Measurements from ENCODE around the gene PRPF40B. TPM values are rescaled to one million over a fixed set of nuclear protein-coding genes. Genes with fewer than 3 reads are reported as not detected.

PRPF40B gene
- total and polyA plus RNA-seq, 2 of the 13 experiments (the other 11 are each of a cell fraction or from before 2014, with no cell fraction given) = 5.0 to 7.8 TPM

DNA sequence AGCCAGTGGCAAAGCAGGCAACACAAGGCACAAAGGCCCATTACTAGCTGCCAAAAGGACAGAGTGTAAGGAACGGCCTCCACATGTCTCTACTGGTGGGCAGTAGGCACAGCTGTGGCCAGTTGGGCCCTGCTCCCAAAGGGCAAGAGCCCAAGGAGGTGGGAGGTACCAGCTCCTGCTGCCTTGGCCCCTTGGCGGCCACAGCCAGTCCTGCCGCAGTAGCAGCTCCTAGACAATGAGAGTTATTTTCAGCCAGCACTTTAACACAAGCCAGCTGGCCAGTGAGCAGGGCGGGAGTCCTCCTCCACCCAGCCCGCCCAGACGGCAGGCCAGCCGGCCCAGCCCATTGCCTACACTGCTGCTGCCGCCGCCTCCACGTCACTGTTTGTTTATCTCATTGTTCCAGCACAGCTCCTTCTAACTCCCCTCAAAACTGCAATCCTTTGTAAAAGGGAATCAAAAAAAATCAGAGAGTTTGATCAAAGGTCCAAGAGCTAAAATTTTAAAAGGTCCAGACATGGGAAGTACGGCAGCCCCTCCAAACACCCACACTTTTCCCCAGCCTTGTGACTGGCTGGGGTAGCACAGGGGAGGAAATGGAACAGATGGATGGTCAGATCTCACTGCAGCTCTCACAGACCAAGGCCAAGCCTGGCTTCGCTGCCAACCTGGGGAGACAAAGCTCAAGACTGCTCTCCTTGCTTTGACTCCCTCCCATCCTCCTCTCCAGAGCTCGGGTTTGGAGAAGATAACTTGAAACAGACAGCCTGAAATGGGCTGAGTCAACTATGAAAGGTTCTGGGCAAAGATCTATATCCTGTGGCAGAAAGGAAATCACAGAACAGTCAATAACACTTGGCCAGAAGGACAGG lies 50.3 kb downstream of the PRPF40B start (continued):
- TF ChIP-seq ZNF33A (CRISPR knock-in tag; IDR thresholded peaks at IDR 0.05; ENCODE audit: borderline replicate concordance) = no peak
- no peak for TF ChIP-seq KDM5A (IDR thresholded peaks at IDR 0.05; ENCODE audit: borderline replicate concordance, low read length)
- TF ChIP-seq ZNF256 (CRISPR knock-in tag; conservative IDR thresholded peaks at IDR 0.05) = no peak
- TF ChIP-seq ZNF644 (CRISPR knock-in tag; IDR thresholded peaks at IDR 0.05; ENCODE audit: low read depth) = no peak
- TF ChIP-seq, protein P1, sequence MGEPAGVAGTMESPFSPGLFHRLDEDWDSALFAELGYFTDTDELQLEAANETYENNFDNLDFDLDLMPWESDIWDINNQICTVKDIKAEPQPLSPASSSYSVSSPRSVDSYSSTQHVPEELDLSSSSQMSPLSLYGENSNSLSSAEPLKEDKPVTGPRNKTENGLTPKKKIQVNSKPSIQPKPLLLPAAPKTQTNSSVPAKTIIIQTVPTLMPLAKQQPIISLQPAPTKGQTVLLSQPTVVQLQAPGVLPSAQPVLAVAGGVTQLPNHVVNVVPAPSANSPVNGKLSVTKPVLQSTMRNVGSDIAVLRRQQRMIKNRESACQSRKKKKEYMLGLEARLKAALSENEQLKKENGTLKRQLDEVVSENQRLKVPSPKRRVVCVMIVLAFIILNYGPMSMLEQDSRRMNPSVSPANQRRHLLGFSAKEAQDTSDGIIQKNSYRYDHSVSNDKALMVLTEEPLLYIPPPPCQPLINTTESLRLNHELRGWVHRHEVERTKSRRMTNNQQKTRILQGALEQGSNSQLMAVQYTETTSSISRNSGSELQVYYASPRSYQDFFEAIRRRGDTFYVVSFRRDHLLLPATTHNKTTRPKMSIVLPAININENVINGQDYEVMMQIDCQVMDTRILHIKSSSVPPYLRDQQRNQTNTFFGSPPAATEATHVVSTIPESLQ (CRISPR knock-in tag; conservative IDR thresholded peaks at IDR 0.05) = no peak
- no peak for TF ChIP-seq ZNF674 (CRISPR knock-in tag; IDR thresholded peaks at IDR 0.05; ENCODE audit: low read depth)
- no peak for TF ChIP-seq PPARG (CRISPR knock-in tag; conservative IDR thresholded peaks at IDR 0.05)
- TF ChIP-seq, protein P2, sequence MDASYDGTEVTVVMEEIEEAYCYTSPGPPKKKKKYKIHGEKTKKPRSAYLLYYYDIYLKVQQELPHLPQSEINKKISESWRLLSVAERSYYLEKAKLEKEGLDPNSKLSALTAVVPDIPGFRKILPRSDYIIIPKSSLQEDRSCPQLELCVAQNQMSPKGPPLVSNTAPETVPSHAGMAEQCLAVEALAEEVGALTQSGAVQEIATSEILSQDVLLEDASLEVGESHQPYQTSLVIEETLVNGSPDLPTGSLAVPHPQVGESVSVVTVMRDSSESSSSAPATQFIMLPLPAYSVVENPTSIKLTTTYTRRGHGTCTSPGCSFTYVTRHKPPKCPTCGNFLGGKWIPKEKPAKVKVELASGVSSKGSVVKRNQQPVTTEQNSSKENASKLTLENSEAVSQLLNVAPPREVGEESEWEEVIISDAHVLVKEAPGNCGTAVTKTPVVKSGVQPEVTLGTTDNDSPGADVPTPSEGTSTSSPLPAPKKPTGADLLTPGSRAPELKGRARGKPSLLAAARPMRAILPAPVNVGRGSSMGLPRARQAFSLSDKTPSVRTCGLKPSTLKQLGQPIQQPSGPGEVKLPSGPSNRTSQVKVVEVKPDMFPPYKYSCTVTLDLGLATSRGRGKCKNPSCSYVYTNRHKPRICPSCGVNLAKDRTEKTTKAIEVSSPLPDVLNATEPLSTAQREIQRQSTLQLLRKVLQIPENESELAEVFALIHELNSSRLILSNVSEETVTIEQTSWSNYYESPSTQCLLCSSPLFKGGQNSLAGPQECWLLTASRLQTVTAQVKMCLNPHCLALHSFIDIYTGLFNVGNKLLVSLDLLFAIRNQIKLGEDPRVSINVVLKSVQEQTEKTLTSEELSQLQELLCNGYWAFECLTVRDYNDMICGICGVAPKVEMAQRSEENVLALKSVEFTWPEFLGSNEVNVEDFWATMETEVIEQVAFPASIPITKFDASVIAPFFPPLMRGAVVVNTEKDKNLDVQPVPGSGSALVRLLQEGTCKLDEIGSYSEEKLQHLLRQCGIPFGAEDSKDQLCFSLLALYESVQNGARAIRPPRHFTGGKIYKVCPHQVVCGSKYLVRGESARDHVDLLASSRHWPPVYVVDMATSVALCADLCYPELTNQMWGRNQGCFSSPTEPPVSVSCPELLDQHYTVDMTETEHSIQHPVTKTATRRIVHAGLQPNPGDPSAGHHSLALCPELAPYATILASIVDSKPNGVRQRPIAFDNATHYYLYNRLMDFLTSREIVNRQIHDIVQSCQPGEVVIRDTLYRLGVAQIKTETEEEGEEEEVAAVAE (CRISPR knock-in tag; IDR thresholded peaks at IDR 0.05; ENCODE audit: borderline replicate concordance) = no peak
- TF ChIP-seq, protein P3, sequence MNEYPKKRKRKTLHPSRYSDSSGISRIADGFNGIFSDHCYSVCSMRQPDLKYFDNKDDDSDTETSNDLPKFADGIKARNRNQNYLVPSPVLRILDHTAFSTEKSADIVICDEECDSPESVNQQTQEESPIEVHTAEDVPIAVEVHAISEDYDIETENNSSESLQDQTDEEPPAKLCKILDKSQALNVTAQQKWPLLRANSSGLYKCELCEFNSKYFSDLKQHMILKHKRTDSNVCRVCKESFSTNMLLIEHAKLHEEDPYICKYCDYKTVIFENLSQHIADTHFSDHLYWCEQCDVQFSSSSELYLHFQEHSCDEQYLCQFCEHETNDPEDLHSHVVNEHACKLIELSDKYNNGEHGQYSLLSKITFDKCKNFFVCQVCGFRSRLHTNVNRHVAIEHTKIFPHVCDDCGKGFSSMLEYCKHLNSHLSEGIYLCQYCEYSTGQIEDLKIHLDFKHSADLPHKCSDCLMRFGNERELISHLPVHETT (CRISPR knock-in tag; conservative IDR thresholded peaks at IDR 0.05) = no peak
- no peak for TF ChIP-seq RBM22 (optimal IDR thresholded peaks at IDR 0.05; ENCODE audit: low read length)
- no peak for TF ChIP-seq POLR2AphosphoS5 (IDR thresholded peaks at IDR 0.05; ENCODE audit: low read depth, low read length)
- no peak for TF ChIP-seq ZNF367 (CRISPR knock-in tag; IDR thresholded peaks at IDR 0.05; ENCODE audit: borderline replicate concordance)
- 0 out of 2 replicates have a peak, but pooled peaks have one; percentile 15 for TF ChIP-seq SOX13 (IDR thresholded peaks at IDR 0.05)
- TF ChIP-seq SOX13 (CRISPR knock-in tag; conservative IDR thresholded peaks at IDR 0.05 in 1 of 2, IDR thresholded peaks at IDR 0.05 in 1 of 2) = peak in 1 of 2 experiments; percentile 29; a peak in 1 of 4 replicates
- TF ChIP-seq, protein P4, sequence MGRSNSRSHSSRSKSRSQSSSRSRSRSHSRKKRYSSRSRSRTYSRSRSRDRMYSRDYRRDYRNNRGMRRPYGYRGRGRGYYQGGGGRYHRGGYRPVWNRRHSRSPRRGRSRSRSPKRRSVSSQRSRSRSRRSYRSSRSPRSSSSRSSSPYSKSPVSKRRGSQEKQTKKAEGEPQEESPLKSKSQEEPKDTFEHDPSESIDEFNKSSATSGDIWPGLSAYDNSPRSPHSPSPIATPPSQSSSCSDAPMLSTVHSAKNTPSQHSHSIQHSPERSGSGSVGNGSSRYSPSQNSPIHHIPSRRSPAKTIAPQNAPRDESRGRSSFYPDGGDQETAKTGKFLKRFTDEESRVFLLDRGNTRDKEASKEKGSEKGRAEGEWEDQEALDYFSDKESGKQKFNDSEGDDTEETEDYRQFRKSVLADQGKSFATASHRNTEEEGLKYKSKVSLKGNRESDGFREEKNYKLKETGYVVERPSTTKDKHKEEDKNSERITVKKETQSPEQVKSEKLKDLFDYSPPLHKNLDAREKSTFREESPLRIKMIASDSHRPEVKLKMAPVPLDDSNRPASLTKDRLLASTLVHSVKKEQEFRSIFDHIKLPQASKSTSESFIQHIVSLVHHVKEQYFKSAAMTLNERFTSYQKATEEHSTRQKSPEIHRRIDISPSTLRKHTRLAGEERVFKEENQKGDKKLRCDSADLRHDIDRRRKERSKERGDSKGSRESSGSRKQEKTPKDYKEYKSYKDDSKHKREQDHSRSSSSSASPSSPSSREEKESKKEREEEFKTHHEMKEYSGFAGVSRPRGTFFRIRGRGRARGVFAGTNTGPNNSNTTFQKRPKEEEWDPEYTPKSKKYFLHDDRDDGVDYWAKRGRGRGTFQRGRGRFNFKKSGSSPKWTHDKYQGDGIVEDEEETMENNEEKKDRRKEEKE (IDR thresholded peaks at IDR 0.05) = no peak
- TF ChIP-seq, protein P5, sequence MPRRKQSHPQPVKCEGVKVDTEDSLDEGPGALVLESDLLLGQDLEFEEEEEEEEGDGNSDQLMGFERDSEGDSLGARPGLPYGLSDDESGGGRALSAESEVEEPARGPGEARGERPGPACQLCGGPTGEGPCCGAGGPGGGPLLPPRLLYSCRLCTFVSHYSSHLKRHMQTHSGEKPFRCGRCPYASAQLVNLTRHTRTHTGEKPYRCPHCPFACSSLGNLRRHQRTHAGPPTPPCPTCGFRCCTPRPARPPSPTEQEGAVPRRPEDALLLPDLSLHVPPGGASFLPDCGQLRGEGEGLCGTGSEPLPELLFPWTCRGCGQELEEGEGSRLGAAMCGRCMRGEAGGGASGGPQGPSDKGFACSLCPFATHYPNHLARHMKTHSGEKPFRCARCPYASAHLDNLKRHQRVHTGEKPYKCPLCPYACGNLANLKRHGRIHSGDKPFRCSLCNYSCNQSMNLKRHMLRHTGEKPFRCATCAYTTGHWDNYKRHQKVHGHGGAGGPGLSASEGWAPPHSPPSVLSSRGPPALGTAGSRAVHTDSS (CRISPR knock-in tag; conservative IDR thresholded peaks at IDR 0.05) = no peak

Data from HepG2 (cell line).